ENCODE measurements around the gene MPHOSPH10. TPM values are rescaled to one million over a fixed set of nuclear protein-coding genes. Genes with fewer than 3 reads are reported as not detected.

MPHOSPH10 gene
- total and polyA plus RNA-seq, 10 of the 15 experiments (the other 5 are each of a cell fraction or from before 2014, with no cell fraction given): 23.8 to 56.8 (median 41.3) TPM

GRCh38 chr2:71129114-71129901 is 1.1 kb upstream of the MPHOSPH10 start:
- TF ChIP-seq PKNOX1 (IDR thresholded peaks at IDR 0.05) (peak; percentile 33; the same call in 1 of the 2 replicates), MXI1 (IDR thresholded peaks at IDR 0.05; ENCODE audit: low read depth, low read length) (peak; percentile 9; the same call in 1 of the 2 replicates), PBX3 (IDR thresholded peaks at IDR 0.05; ENCODE audit: insufficient replicate concordance, low read depth, low read length) (no peak), IKZF1 (conservative IDR thresholded peaks at IDR 0.05) (no peak), IKZF2 (IDR thresholded peaks at IDR 0.05) (0 out of 4 replicates have a peak, but pooled peaks of 1 of the 2 experiments have one; percentile 3)
- Histone ChIP-seq H3K4me1 (ENCODE audit: control insufficient read depth, insufficient read depth, low read length) (peaks cover 5% of the 10 kb centered on the region; the same call in 1 of the 2 replicates), H2AFZ (ENCODE audit: control insufficient read depth, low read depth, low read length) (peak overlapping the region; percentile 99), H3K36me3 (ENCODE audit: control insufficient read depth in 2 of 2, insufficient read depth in 2 of 2, low read length in 1 of 2) (peaks cover 0 to 5% of the 10 kb centered on the region in 2 experiments; a peak in 2 of 4 replicates), H3K79me2 (ENCODE audit: control insufficient read depth, insufficient read depth, low read length) (peaks cover 65% of the 10 kb centered on the region), H3K4me2 (ENCODE audit: control insufficient read depth, insufficient read depth) (peak overlapping the region; percentile 49), H3K9ac (ENCODE audit: control insufficient read depth, insufficient read depth, low read length) (peak overlapping the region; percentile 79), H4K20me1 (ENCODE audit: control insufficient read depth, insufficient read depth) (no peaks in the 10 kb centered on the region), H3K4me3 (peak overlapping the region; percentile 93), H3K27ac (ENCODE audit: control insufficient read depth, insufficient read depth) (peak overlapping the region; percentile 86), H3K9me3 (replicated peaks; ENCODE audit: control insufficient read depth, insufficient read depth, low read length) (no peaks in the 10 kb centered on the region), H3K27me3 (replicated peaks in 1 of 2; ENCODE audit: control insufficient read depth in 2 of 2, insufficient read depth in 2 of 2, low read length in 1 of 2) (no peaks in the 10 kb centered on the region)
- ChIA-PET SMC1A (ENCODE audit: uncharacterized antibody, unreplicated experiment) (interaction anchor here (1.2 to 3.6 kb wide), 3 partner anchors 28 to 79 kb away, joined by 3 to 40 read pairs (median 6); no protein-coding TSS in a partner anchor), CTCF (interaction anchor here (0.7 to 3.9 kb wide), 8 partner anchors 23 to 128 kb away, joined by 3 to 36 read pairs (median 4); no protein-coding TSS in a partner anchor), POLR2A (interaction anchor here (0.8 to 3.7 kb wide), 5 partner anchors 8 to 60 kb away, joined by 3 to 62 read pairs (median 3); partner anchors contain the start of gene NAGK), RAD21 (ENCODE audit: unreplicated experiment) (interaction anchor here (1.3 to 3.2 kb wide), 4 partner anchors 26 to 79 kb away, joined by 3 to 28 read pairs (median 13); partner anchors contain the start of gene NAGK)
- in situ Hi-C loops (cut with MboI): no loop called here
- ATAC-seq (no peak), FAIRE-seq (no peak), DNase-seq (ENCODE audit: low read depth, low spot score) (no peak)
- TSS peak; percentile 79 for BruUV-seq (replicated peaks)
- intact Hi-C loops (cut with micrococcal nuclease; ENCODE audit: unreplicated experiment): no loop called here
- 2% methylated on average over 18 of the region's 18 CpGs for WGBS (ENCODE audit: insufficient coverage, insufficient replicate concordance, low lambda C conversion rate, missing lambda C conversion rate)
